Activated CD4-positive, alpha-beta T cell treated with anti-CD3 and anti-CD28 coated beads, Interleukin-2, amount 50 U/mL, for 24 hours (primary cell): Measurements from ENCODE around the gene MIS12.

ENCODE experiments used
- DNase-seq, 2 donors: peaks; one replicate each; pipeline ENCODE4 v3.0.0-alpha.2; 2020; ENCODE audit warnings: low read depth in 1 of 2, low spot score in 1 of 2

MIS12 gene

GRCh38 chr17:5532581-5532980, 46.2 kb downstream of the MIS12 start:
- no peak for DNase-seq

- DNase-seq = no peak
These were observed 47.3 kb downstream of the MIS12 start for GRCh38 chr17:5533486-5534315.

GRCh38 chr17:5535436-5535835, 49.1 kb downstream of the MIS12 start:
- DNase-seq = no peak

- no peak for DNase-seq
These were observed 50.7 kb downstream of the MIS12 start for GRCh38 chr17:5536866-5537650.

GRCh38 chr17:5539286-5539685, 52.9 kb downstream of the MIS12 start:
- DNase-seq = no peak

GRCh38 chr17:5540321-5540720, 54.0 kb downstream of the MIS12 start:
- DNase-seq = no peak
